ENCODE data around the gene CTSF.

CTSF gene

GRCh38 chr11:66564984-66565383 is 3.4 kb downstream of the CTSF start:
- no peak for TF ChIP-seq CTCF (conservative IDR thresholded peaks at IDR 0.05; ENCODE audit: low read depth)
- ChIA-PET CTCF (no interaction called here), POLR2A (ENCODE audit: low non-redundant PET) (no interaction called here)

GRCh38 chr11:66564538-66564937 is 3.9 kb downstream of the CTSF start:
- DNase-seq (ENCODE audit: low spot score) = no peak
- H3K27ac ChIP-seq = no peak overlapping the region
- ChIA-PET POLR2A (ENCODE audit: low non-redundant PET) (no interaction called here), CTCF (no interaction called here)
- no peak for TF ChIP-seq CTCF (conservative IDR thresholded peaks at IDR 0.05; ENCODE audit: low read depth)

More at GRCh38 chr11:66564984-66565383, 3.4 kb downstream of the CTSF start:
- DNase-seq (ENCODE audit: low spot score) = no peak
- H3K27ac ChIP-seq = no peak overlapping the region

- ChIA-PET POLR2A (ENCODE audit: low non-redundant PET) (interaction anchor here (0.6 kb wide), 1 partner anchor 53 kb away, joined by 3 read pairs; no protein-coding TSS in a partner anchor), CTCF (no interaction called here)
- no peak overlapping the region for H3K27ac ChIP-seq
- DNase-seq (ENCODE audit: low spot score) = no peak
- TF ChIP-seq CTCF (conservative IDR thresholded peaks at IDR 0.05; ENCODE audit: low read depth) = no peak
Observed at GRCh38 chr11:66563832-66564231, 4.6 kb downstream of the CTSF start.

- no peak for TF ChIP-seq CTCF (conservative IDR thresholded peaks at IDR 0.05; ENCODE audit: low read depth)
- H3K27ac ChIP-seq = no peak overlapping the region
- DNase-seq (ENCODE audit: low spot score) = no peak
- ChIA-PET POLR2A (ENCODE audit: low non-redundant PET) (interaction anchor here (0.6 kb wide), 1 partner anchor 54 kb away, joined by 3 read pairs; no protein-coding TSS in a partner anchor), CTCF (interaction anchor here (0.5 to 1.2 kb wide), 2 partner anchors 35 to 75 kb away, joined by 3 to 4 read pairs; no protein-coding TSS in a partner anchor)
Observed at GRCh38 chr11:66562907-66563583, 5.4 kb downstream of the CTSF start.

GRCh38 chr11:66562275-66562674 is 6.1 kb downstream of the CTSF start:
- DNase-seq (ENCODE audit: low spot score) = no peak
- no peak for TF ChIP-seq CTCF (conservative IDR thresholded peaks at IDR 0.05; ENCODE audit: low read depth)
- ChIA-PET POLR2A (ENCODE audit: low non-redundant PET) (interaction anchor here (0.6 kb wide), 1 partner anchor 10 kb away, joined by 5 read pairs; no protein-coding TSS in a partner anchor), CTCF (interaction anchor here (1.2 kb wide), 1 partner anchor 76 kb away, joined by 3 read pairs; no protein-coding TSS in a partner anchor)
- no peak overlapping the region for H3K27ac ChIP-seq

- ChIA-PET CTCF (interaction anchor here (1.2 to 1.3 kb wide), 2 partner anchors 76 to 117 kb away, joined by 3 read pairs; no protein-coding TSS in a partner anchor), POLR2A (ENCODE audit: low non-redundant PET) (interaction anchor here (0.6 kb wide), 1 partner anchor 10 kb away, joined by 5 read pairs; no protein-coding TSS in a partner anchor)
- no peak overlapping the region for H3K27ac ChIP-seq
Observed at GRCh38 chr11:66561975-66562248, 6.5 kb downstream of the CTSF start.

More at GRCh38 chr11:66561975-66562248, 6.5 kb downstream of the CTSF start:
- TF ChIP-seq CTCF (conservative IDR thresholded peaks at IDR 0.05; ENCODE audit: low read depth) = no peak
- no peak for DNase-seq (ENCODE audit: low spot score)

All from RWPE1 (cell line).